Measurements from ENCODE around the gene MAGEB17.

The MAGEB17 gene

DNA sequence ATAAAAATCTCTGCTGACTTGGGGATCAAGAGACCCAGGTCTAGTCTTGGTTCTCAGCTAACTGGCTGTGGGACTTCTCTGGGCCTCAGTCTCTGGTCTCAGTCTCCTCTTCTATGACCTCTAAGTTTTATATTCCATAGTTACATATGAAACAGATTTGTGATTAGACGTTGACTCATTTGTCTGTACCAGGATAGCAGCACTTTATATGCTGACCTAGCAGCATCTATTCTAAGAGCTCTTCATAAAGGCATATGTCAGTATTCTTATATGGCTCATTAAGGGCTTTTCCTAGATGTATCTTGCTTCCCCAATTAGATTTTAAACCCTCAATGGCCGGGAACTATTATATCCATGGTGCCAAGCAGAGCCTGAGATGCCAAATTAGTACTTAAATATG is 31.2 kb upstream of the MAGEB17 start:
- no peak overlapping the region for H3K9ac ChIP-seq (ENCODE audit: insufficient read length)
- H3K4me3 ChIP-seq: no peak overlapping the region
- no peaks in the 10 kb centered on the region for H3K9me3 ChIP-seq (ENCODE audit: low read depth, low read length)
- no peak overlapping the region for H3K27ac ChIP-seq
- TF ChIP-seq FOXP2 (optimal IDR thresholded peaks at IDR 0.05; ENCODE audit: control extremely low read depth, extremely low read length, insufficient read depth) (no peak), POLR2AphosphoS5 (IDR thresholded peaks at IDR 0.05; ENCODE audit: borderline replicate concordance, low read depth, low read length) (no peak), EZH2 (IDR thresholded peaks at IDR 0.05) (no peak)
- no peak for DNase-seq (ENCODE audit: low read depth, low spot score)
- H3K36me3 ChIP-seq (ENCODE audit: insufficient read depth, low read length): no peaks in the 10 kb centered on the region

DNA sequence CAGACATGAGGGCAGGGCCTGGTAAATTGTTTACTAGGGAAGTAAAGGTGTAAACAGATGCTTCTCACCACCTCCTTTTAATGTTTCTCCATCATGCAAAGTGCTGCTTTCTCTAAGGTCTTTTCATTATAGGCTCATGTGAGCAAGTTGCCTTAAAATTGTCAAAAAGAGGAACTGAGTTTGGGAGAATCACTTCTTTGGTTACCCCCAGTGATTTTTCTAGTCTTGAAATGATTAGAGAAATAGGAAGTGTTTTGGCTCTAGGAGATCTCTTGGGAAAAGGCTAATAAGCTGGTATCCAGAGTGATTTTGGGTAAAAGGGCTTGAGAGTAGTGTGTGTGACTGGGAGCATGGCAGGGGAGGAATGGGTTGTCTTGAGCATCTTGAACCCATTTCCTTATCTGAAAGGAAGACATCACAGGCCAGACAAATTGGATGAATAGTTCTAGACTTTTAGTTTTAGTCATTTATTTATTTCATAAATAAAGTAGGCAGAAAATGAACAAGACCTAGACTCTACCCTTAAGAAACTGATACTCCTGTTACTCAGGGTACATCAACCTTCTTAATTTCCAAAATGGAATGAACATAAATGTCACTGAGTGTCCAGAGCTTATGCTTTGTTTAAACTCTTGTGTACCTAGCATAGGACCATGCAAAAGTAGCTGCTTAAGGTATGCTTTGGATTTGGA is 29.7 kb upstream of the MAGEB17 start:
- TF ChIP-seq FOXP2 (optimal IDR thresholded peaks at IDR 0.05; ENCODE audit: control extremely low read depth, extremely low read length, insufficient read depth) (no peak), EZH2 (IDR thresholded peaks at IDR 0.05) (no peak), POLR2AphosphoS5 (IDR thresholded peaks at IDR 0.05; ENCODE audit: borderline replicate concordance, low read depth, low read length) (no peak)
- Histone ChIP-seq H3K27ac (no peak overlapping the region), H3K4me3 (no peak overlapping the region), H3K36me3 (ENCODE audit: insufficient read depth, low read length) (no peaks in the 10 kb centered on the region), H3K9me3 (ENCODE audit: low read depth, low read length) (no peaks in the 10 kb centered on the region), H3K9ac (ENCODE audit: insufficient read length) (no peak overlapping the region)
- no peak for DNase-seq (ENCODE audit: low read depth, low spot score)

DNA sequence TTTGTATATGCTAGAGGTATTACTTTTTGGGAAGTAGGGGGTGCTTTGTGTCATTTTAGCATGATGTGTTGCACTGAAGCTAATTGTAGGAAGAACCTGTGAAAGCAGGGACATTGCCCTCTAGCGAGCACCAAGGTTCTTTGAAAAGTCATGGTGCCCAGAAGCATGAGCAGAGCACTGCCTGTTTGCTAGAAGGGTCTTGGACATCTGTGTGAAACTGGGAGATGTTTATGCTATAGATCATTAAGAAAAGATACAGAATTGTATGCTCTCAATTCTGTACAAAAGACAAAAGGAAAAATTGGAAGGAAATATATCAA is 29.2 kb upstream of the MAGEB17 start:
- Histone ChIP-seq H3K9me3 (ENCODE audit: low read depth, low read length) (no peaks in the 10 kb centered on the region), H3K4me3 (no peak overlapping the region)
- no peak for DNase-seq (ENCODE audit: low read depth, low spot score)

DNA sequence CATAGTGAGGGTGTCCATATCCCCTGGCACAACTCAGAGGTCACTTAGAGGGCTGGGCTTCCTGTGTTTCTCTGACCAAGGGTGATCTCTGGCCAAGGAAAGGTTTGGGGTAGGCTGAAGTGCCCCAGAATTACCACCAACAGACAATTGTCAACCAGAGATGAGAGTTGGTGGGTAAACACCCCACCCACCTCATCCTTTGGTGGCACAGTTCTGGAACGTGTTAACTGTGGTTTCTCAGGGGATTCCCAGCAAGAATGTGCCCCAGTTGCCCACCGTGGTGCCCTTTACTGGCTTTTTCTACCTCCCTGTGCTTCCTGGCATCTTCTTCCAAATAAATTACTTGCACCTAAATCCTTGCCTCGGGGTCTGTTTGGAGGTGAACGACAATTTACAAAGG is 26.8 kb upstream of the MAGEB17 start:
- Histone ChIP-seq H3K9ac (ENCODE audit: insufficient read length) (no peak overlapping the region), H3K27ac (no peak overlapping the region), H3K9me3 (ENCODE audit: low read depth, low read length) (no peaks in the 10 kb centered on the region), H3K36me3 (ENCODE audit: insufficient read depth, low read length) (no peaks in the 10 kb centered on the region), H3K4me3 (no peak overlapping the region)
- TF ChIP-seq EZH2 (IDR thresholded peaks at IDR 0.05) (no peak), FOXP2 (optimal IDR thresholded peaks at IDR 0.05; ENCODE audit: control extremely low read depth, extremely low read length, insufficient read depth) (no peak), POLR2AphosphoS5 (IDR thresholded peaks at IDR 0.05; ENCODE audit: borderline replicate concordance, low read depth, low read length) (no peak)
- no peak for DNase-seq (ENCODE audit: low read depth, low spot score)

More for the DNA sequence above, 29.2 kb upstream of the MAGEB17 start:
- no peak overlapping the region for H3K9ac ChIP-seq (ENCODE audit: insufficient read length)
- H3K36me3 ChIP-seq (ENCODE audit: insufficient read depth, low read length): no peaks in the 10 kb centered on the region
- TF ChIP-seq FOXP2 (optimal IDR thresholded peaks at IDR 0.05; ENCODE audit: control extremely low read depth, extremely low read length, insufficient read depth) (no peak), EZH2 (IDR thresholded peaks at IDR 0.05) (no peak), POLR2AphosphoS5 (IDR thresholded peaks at IDR 0.05; ENCODE audit: borderline replicate concordance, low read depth, low read length) (no peak)
- H3K27ac ChIP-seq: no peak overlapping the region

DNA sequence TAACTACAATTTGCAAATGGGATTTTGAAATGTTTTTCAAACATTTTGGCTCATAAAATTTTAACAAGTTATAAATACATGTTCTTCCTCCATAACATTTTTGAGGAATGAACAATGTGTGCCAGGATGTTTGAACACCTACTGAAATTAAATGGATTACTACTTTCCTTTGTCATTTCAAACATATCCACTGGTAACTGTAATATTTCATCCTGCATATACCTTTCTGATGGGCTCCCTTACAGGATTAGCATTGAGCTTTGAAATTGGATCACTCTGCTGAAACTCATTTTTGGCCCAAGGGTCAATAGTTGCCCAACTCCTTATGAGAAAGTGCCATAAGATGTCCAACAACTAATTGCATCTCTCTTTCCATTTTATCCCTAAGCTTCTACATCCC is 26.3 kb upstream of the MAGEB17 start:
- no peak for DNase-seq (ENCODE audit: low read depth, low spot score)
- Histone ChIP-seq H3K4me3 (no peak overlapping the region), H3K36me3 (ENCODE audit: insufficient read depth, low read length) (no peaks in the 10 kb centered on the region), H3K9ac (ENCODE audit: insufficient read length) (no peak overlapping the region), H3K9me3 (ENCODE audit: low read depth, low read length) (no peaks in the 10 kb centered on the region), H3K27ac (no peak overlapping the region)
- no peak for TF ChIP-seq EZH2 (IDR thresholded peaks at IDR 0.05)
- TF ChIP-seq FOXP2 (optimal IDR thresholded peaks at IDR 0.05; ENCODE audit: control extremely low read depth, extremely low read length, insufficient read depth): no peak
- no peak for TF ChIP-seq POLR2AphosphoS5 (IDR thresholded peaks at IDR 0.05; ENCODE audit: borderline replicate concordance, low read depth, low read length)

DNA sequence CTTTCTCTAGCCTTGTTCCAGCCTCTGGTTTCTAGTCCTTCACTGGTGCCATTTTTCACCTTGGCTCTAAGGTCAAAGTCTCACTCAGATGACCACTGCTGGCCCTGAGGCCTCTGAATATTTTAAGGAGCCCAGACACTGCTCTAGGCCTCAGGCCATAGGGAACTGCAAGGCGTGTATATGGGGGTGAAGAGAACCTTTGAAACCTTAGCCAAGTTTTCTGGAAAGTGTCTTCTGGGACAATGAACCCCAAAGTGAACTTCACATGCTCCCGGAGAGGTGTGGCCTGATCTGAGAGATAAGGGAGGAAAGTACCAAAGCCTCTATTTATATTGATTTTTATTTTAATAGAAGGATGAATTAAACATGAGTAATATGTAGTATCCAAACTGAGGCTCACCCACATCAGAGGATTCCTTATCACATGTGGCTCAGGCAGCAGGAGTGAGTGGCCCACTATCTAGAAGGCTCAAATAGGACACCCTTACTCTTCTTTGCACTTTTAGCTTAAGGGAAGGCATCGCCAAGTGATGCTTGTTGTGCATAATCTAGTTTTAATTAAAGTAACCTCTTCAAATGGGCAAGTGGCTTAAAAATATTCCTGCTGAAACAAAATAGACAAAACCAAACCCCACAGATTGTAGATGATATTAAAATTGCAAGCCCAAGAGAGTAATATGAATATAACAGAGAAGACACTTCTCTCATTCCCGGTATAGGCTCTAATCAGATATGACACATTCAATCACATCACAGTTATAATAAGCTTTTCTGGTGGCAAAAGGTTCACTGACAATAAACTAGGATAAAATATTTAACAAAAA is 25.6 kb upstream of the MAGEB17 start:
- no peak overlapping the region for H3K27ac ChIP-seq
- no peak for DNase-seq (ENCODE audit: low read depth, low spot score)
- H3K36me3 ChIP-seq (ENCODE audit: insufficient read depth, low read length): no peaks in the 10 kb centered on the region
- no peak overlapping the region for H3K9ac ChIP-seq (ENCODE audit: insufficient read length)
- H3K4me3 ChIP-seq: no peak overlapping the region
- no peaks in the 10 kb centered on the region for H3K9me3 ChIP-seq (ENCODE audit: low read depth, low read length)
- TF ChIP-seq POLR2AphosphoS5 (IDR thresholded peaks at IDR 0.05; ENCODE audit: borderline replicate concordance, low read depth, low read length): no peak
- no peak for TF ChIP-seq EZH2 (IDR thresholded peaks at IDR 0.05)
- TF ChIP-seq FOXP2 (optimal IDR thresholded peaks at IDR 0.05; ENCODE audit: control extremely low read depth, extremely low read length, insufficient read depth): no peak

DNA sequence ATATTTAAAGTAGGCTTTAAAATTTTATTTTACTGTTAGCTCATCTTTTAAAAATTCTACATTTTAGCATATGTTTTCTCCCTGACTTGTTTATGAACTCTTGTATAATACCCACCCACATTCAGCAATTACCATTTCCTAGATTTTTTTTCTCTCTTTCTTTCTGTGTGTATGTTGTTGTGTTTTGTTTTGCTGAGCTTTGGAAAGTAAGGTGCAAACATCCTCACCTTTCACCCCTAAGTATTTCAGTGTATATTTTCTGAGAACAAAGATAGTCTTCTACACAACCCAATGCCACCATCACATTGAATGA is 25.1 kb upstream of the MAGEB17 start:
- Histone ChIP-seq H3K27ac (no peak overlapping the region), H3K36me3 (ENCODE audit: insufficient read depth, low read length) (no peaks in the 10 kb centered on the region), H3K9me3 (ENCODE audit: low read depth, low read length) (no peaks in the 10 kb centered on the region), H3K9ac (ENCODE audit: insufficient read length) (no peak overlapping the region), H3K4me3 (no peak overlapping the region)
- TF ChIP-seq FOXP2 (optimal IDR thresholded peaks at IDR 0.05; ENCODE audit: control extremely low read depth, extremely low read length, insufficient read depth) (no peak), EZH2 (IDR thresholded peaks at IDR 0.05) (no peak), POLR2AphosphoS5 (IDR thresholded peaks at IDR 0.05; ENCODE audit: borderline replicate concordance, low read depth, low read length) (no peak)
- no peak for DNase-seq (ENCODE audit: low read depth, low spot score)

DNA sequence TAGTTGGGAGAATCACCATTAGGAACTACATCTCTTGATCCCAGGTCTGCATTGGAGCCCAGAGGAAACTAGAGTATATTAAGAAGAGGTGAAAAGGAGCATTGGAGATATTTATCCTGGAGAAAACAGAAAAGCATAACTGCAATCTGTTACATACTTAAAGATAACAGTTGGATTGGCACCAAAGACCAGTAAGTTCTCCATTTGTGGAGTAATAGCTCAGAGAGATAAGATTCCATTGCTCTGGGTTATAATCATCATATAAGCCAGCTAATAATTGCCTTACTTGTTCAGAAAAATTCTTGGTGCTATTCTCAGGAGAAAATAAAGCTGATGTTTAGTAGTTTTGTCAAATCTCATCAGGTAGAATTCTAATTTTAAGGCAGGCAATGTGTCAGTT is 23.3 kb upstream of the MAGEB17 start:
- no peak overlapping the region for H3K4me3 ChIP-seq
- H3K27ac ChIP-seq: no peak overlapping the region
- H3K9me3 ChIP-seq (ENCODE audit: low read depth, low read length): no peaks in the 10 kb centered on the region
- no peaks in the 10 kb centered on the region for H3K36me3 ChIP-seq (ENCODE audit: insufficient read depth, low read length)
- no peak for TF ChIP-seq EZH2 (IDR thresholded peaks at IDR 0.05)
- TF ChIP-seq POLR2AphosphoS5 (IDR thresholded peaks at IDR 0.05; ENCODE audit: borderline replicate concordance, low read depth, low read length): no peak
- TF ChIP-seq FOXP2 (optimal IDR thresholded peaks at IDR 0.05; ENCODE audit: control extremely low read depth, extremely low read length, insufficient read depth): no peak
- DNase-seq (ENCODE audit: low read depth, low spot score): no peak
- H3K9ac ChIP-seq (ENCODE audit: insufficient read length): no peak overlapping the region

Measured in SK-N-MC (cell line).